ENCODE results near the gene BRSK1. TPM values are rescaled to one million over a fixed set of nuclear protein-coding genes. Genes with fewer than 3 reads are reported as not detected.

The BRSK1 gene
- total and polyA plus RNA-seq, 8 donors, result 1.5 to 67.7 (median 5.4) TPM; not detected in 2

DNA sequence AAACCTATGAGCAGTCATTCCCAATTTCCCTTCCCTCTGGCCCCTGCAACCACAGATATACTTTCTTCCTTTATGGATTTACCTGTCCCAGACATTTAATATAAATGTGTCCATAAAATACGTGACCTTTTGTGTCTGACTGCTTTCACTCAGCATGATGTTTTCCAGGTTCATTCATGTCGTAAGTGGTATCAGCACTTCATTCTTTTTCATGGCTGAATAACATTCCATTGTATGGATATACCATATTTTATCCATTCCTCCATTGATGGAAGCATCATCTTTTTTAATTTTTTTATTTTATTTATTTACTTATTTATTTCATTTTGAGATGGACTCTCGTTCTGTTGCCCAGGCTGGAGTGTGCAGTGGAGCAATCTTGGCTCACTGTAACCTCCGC is 17.0 kb upstream of the BRSK1 start:
- H3K27me3 ChIP-seq, result no peaks in the 10 kb centered on the region
- H3K4me1 ChIP-seq, result no peaks in the 10 kb centered on the region
- no peak overlapping the region for H3K4me3 ChIP-seq
- WGBS, 5 donors, result 94 to 99% (median 98%) methylated on average over 4 of the region's 4 CpGs
- H3K9me3 ChIP-seq, result no peaks in the 10 kb centered on the region
- DNase-seq, result no peak
- no peak for TF ChIP-seq EP300 (IDR thresholded peaks at IDR 0.05)
- no peak for TF ChIP-seq POLR2AphosphoS5 (IDR thresholded peaks at IDR 0.05)
- no peak for TF ChIP-seq POLR2A (IDR thresholded peaks at IDR 0.05)
- no peak for TF ChIP-seq CTCF (IDR thresholded peaks at IDR 0.05)
- H3K27ac ChIP-seq, result no peak overlapping the region
- H3K36me3 ChIP-seq, result peaks cover 7 to 60% (median 50%) of the 10 kb centered on the region in 4 donors
- intact Hi-C loops (cut with DNase I; ENCODE audit: low total_unique reads), result no loop called here

DNA sequence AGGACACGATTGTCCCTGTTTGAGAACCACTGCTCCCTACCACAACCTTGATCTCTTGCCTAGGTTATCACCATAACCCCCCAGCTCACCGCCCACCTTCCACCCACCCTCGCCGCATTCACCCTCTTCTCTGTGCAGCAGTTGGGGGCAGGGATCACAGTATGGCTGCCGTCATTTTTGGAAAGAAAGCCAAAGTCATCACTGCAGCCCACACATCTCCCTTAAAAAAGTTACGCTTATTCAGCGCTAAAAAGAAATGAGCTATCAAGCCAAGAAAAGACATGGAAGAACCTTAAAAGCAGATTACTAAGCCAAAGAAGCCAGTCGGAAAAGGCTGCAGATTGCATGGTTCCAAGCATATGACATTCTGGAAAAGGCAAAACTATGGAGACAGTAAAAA is 14.5 kb upstream of the BRSK1 start:
- Histone ChIP-seq H3K4me1 (no peaks in the 10 kb centered on the region), H3K36me3 (peaks cover 13 to 78% (median 66%) of the 10 kb centered on the region in 4 donors), H3K9me3 (no peaks in the 10 kb centered on the region), H3K27me3 (no peaks in the 10 kb centered on the region), H3K27ac (no peak overlapping the region), H3K4me3 (no peak overlapping the region)
- intact Hi-C loops (cut with DNase I; ENCODE audit: low total_unique reads), result no loop called here
- TF ChIP-seq POLR2A (IDR thresholded peaks at IDR 0.05) (no peak), POLR2AphosphoS5 (IDR thresholded peaks at IDR 0.05) (no peak), EP300 (IDR thresholded peaks at IDR 0.05) (no peak), CTCF (IDR thresholded peaks at IDR 0.05) (no peak)
- 89 to 96% (median 94%) methylated on average over 8 of the region's 8 CpGs for WGBS, 5 donors
- DNase-seq, result no peak

GRCh38 chr19:55270172-55270942 is 13.4 kb upstream of the BRSK1 start:
- Histone ChIP-seq H3K27me3 (no peaks in the 10 kb centered on the region), H3K4me3 (no peak overlapping the region), H3K27ac (no peak overlapping the region), H3K36me3 (peaks cover 16 to 80% (median 72%) of the 10 kb centered on the region in 4 donors), H3K4me1 (no peaks in the 10 kb centered on the region), H3K9me3 (no peaks in the 10 kb centered on the region)
- no peak for DNase-seq
- 85 to 92% (median 88%) methylated on average over 13 to 25 of the region's 25 CpGs for WGBS, 5 donors
- intact Hi-C loops (cut with DNase I; ENCODE audit: low total_unique reads), result no loop called here
- TF ChIP-seq CTCF (IDR thresholded peaks at IDR 0.05) (no peak), POLR2A (IDR thresholded peaks at IDR 0.05) (no peak), POLR2AphosphoS5 (IDR thresholded peaks at IDR 0.05) (no peak), EP300 (IDR thresholded peaks at IDR 0.05) (no peak)

DNA sequence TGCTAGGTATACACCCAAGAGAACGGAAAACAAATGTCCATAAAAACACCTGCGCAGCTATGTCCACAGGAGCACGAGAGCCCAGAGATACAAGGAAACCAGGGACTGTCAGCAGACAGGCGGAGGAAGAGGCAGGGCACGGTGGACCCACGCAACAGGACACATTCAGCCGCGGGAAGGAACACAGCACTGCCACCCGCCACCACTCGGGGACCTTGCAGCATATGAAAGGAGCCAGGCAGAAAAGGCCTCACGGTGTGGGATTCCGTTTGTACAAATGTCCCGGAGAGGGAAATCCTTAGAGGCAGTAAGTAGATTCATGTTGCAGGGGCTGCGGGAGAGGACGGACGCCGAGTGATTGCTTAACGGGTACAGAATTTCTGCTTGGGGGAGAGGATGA is 11.7 kb upstream of the BRSK1 start:
- Histone ChIP-seq H3K36me3 (peaks cover 14 to 92% (median 80%) of the 10 kb centered on the region in 4 donors), H3K27ac (no peak overlapping the region), H3K4me3 (no peak overlapping the region), H3K4me1 (peaks cover 0 to 8% (median 0%) of the 10 kb centered on the region in 4 donors), H3K9me3 (no peaks in the 10 kb centered on the region), H3K27me3 (no peaks in the 10 kb centered on the region)
- no peak for DNase-seq
- 90 to 96% (median 93%) methylated on average over 18 of the region's 18 CpGs for WGBS, 5 donors
- TF ChIP-seq POLR2AphosphoS5 (IDR thresholded peaks at IDR 0.05) (no peak), EP300 (IDR thresholded peaks at IDR 0.05) (no peak), POLR2A (IDR thresholded peaks at IDR 0.05) (no peak), CTCF (IDR thresholded peaks at IDR 0.05) (no peak)
- intact Hi-C loops (cut with DNase I; ENCODE audit: low total_unique reads), result no loop called here

All from stomach (tissue), 9 donors.